GM18909 (cell line): Measurements from ENCODE around the gene APOE.
A peak's percentile ranks its signal among the peaks of the same experiment; 100 is the strongest.

ENCODE experiments used
- ATAC-seq: cut with Tn5 transposase; IDR thresholded peaks from one replicate; pipeline ENCODE4 v1.9.1; 2021; ENCODE audit warnings: mild to moderate bottlenecking; ENCODE audit not compliant: unreplicated experiment, poor library complexity

Gene APOE

GRCh38 chr19:44948763-44949374 lies 43.3 kb downstream of the APOE start:
- no peak for ATAC-seq

- ATAC-seq = no peak
Measured at GRCh38 chr19:44949550-44949949, 44.0 kb downstream of the APOE start.

- ATAC-seq = no peak
Measured at GRCh38 chr19:44951179-44952159, 45.9 kb downstream of the APOE start.

GRCh38 chr19:44954278-44954648 lies 48.7 kb downstream of the APOE start:
- ATAC-seq = peak; percentile 2

- peak; percentile 82 for ATAC-seq
Measured at GRCh38 chr19:44954649-44955504, 49.3 kb downstream of the APOE start, which contains the start of gene CLPTM1. CLPTM1 (plus strand) TSS chr19:44955380; CDS start chr19:44955396, 16 bp downstream.

- ATAC-seq = peak; percentile 26
Measured at GRCh38 chr19:44955505-44956439, 50.2 kb downstream of the APOE start.

- ATAC-seq = no peak
Measured at GRCh38 chr19:44957526-44957925, 51.9 kb downstream of the APOE start.

GRCh38 chr19:44958090-44958489 lies 52.5 kb downstream of the APOE start:
- no peak for ATAC-seq
